NCI-H446 treated with DMSO at 0.1 percent for 48 hours (cell line): ENCODE measurements around the gene SETD5.
"Not testable (repeated sequence)": the region's sequence is repeated elsewhere in the genome, so short reads cannot be mapped to it uniquely, and the experiment has no call there.

Source experiments
- DNase-seq: peaks from one replicate; lab custom pipeline; 2025; lab: John Stamatoyannopoulos, UW

SETD5 gene

GRCh38 chr3:9455596-9456131 is 58.2 kb downstream of the SETD5 start:
- no peak for DNase-seq

DNA sequence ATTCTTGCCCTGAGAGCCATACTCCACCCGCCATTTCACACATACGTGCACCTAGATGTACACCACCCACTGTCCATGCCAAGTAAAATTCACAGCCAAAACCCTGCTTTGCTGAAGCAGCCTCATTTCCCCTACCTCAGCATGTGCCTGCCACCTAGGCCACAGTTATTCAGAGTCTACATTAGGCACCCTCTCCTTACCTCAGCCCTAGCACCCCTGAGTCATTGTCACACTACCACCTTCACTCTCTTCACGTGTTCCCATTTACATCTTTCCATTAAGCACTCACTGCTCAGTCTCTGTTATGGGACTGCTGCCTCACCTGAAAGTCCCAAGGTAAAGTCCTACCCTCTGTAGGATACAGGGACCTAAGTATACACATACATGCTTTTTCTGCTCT is 70.0 kb downstream of the SETD5 start:
- DNase-seq: no peak

DNA sequence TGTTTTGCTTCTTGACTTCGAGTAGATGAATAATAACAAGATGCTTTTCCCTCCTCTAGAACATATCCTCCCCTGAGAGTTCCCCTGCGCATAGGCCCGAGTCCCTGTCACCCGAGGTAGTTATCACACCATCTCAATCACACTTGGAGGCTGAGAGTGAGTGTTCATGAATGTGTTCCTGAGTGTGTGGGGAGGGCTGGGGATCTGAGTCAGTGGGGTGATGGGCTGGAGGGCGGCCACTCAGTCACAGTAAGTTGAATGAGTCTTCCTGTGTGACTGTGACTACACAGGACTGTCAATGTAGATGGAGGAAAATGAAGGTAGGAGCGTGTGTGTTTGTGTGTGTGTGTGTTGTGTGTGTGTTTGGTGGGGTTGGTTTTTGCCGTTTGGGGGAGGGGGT is 71.0 kb downstream of the SETD5 start:
- DNase-seq: no peak

DNA sequence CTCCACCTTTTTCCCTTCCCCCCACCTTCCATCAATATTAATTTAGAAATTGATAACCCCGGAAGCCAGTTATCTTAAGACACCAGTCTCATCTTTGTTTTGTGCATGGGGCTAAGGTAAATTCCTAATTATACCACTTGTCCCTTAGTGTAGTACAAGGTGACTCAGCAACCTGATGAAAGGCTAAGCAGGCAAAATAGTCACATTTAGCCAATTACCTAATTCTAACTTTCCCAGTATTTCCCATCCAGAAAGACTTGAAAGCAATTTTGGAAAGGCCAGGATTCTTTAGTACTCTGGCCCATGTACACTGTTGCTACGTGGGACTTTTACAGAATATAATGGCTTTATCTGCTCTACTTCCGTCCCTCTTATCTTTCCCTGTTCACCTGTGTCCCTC is 72.6 kb downstream of the SETD5 start:
- DNase-seq: no peak

- no peak for DNase-seq
These were observed 76.2 kb downstream of the SETD5 start for GRCh38 chr3:9473496-9474065.

DNA sequence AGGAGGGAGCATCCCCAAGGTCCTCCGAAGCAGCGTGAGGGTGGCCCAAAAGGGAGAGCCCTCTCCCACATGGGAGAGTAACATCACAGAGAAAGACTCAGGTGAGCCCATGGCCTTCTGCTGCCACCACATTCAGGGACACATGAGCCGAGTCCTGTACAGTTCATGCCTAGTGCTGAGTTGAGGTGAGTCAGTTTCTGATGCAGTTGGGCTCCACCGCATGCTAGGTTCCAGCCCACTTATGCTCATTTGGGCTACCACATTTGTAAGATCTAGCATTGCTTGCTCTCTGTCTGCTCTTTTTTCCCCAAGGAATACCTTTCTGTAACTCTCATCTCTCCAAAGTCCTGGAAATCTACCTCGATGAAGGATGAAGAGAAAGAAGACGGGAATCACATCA is 77.1 kb downstream of the SETD5 start:
- no peak for DNase-seq

DNA sequence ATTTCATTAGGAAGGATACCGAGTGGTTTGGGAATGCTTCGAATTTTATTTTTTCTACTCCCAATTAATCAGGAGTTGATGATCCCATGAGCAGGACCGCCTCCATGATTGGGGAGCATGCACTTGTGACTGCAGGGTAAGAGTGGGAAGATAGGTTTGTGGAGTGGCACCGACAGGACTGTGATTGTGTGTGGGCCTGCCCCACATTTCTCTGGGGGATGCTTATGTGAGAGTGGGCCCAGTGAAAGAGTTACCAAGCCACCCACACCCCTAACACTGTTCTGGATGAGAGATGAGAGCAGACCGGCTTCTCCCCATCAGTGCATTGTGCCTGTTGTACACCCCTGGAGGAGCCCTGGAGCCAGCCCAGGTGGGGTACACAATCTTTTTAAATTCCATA is 79.5 kb downstream of the SETD5 start:
- no peak for DNase-seq

DNA sequence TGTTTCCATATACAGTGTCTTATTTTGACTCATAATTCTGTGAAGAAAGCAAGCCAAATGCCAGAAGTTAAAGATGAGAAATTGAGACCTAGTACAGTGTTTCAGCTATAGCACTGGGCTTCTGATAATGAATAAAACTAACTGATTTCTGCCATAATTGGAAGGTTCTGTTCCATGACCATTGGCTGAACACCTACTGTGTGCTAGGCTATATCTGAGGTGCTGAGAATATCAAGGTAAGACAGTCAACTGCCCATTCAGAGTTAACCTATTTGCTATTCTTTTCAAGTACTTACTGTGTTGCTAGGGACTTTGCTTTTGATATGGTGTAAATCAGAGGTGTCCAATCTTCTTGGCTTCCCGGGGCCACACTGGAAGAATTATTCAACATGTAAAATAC is 82.8 kb downstream of the SETD5 start:
- DNase-seq: no peak

DNA sequence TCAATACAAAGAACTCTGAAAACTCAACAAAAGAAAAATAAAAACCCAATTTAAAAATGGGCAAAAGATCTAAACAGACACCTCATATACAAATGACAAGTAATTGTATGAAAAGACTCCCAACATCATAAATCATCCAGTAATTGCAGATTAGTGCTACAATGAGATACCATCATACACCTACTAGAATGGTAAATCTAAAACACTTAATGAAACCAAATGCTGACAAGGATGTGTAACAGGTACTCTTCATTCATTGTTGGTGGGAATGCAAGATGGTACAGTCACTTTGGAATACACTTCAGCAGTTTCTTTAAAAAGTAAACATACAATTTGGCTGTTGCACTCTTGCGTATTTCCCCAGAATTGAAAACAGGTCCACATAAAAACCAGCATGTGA is 87.8 kb downstream of the SETD5 start:
- DNase-seq: no peak

- no peak for DNase-seq
These were observed 94.1 kb downstream of the SETD5 start for GRCh38 chr3:9491506-9491905.

GRCh38 chr3:9494036-9494435 is 96.6 kb downstream of the SETD5 start:
- not testable (repeated sequence) for DNase-seq

DNA sequence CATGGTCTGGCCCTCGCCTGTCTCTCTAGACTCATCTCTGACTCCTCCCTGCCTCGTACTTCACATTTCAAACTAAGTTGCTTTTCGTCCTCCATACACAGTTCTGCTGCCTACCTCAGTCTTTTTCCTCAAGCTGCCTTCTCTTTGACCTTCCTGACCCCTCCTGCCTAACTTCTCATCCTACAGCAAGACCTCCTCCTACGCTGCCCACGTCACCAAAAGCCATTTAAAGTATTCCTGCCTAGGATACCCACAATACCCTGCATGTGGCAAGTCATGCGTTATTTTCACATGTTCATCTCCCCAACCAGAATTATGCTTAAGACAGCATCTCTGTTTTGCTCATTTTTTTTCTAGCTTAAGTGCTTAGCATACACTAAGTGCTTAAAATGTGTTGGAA is 99.5 kb downstream of the SETD5 start:
- DNase-seq: no peak

DNA sequence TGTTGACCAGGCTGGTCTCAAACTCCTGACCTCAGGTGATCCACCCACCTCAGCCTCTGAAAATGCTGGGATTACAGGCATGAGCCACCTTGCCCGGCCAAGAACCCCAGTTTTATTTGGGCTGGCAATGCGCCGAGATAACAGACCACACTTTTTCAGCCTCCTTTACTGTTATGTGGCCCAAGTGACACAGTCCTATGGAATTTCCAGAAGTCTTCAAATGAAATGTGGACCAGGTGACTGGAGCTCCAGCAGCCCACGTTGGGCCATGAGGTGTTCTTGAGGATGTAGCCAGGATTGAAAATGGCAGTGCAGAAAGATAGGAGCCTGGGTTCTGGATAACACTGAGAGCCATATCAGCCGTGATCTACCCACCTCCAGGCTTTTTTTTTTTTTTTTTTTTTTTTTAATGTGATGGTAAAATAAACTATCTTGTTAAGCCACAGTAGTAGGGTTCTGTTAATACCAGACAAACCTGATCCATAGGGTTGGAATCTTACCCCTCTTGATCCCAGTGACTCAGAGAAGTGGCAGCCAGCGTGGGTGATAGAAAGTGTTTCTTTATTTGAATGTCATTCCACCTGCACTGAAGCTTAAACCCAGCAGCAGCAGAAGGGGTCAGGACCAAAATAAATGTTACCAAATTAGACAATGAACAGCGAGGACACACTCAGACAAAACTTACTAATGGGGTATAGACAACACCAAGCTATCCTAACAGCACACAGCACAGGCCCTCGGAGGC is 100.6 kb downstream of the SETD5 start:
- DNase-seq: no peak

- DNase-seq: no peak
These were observed 101.4 kb downstream of the SETD5 start for GRCh38 chr3:9498781-9499180.

GRCh38 chr3:9499455-9500107 is 102.2 kb downstream of the SETD5 start:
- DNase-seq: no peak

- DNase-seq: no peak
These were observed 103.0 kb downstream of the SETD5 start for GRCh38 chr3:9500108-9501050.

DNA sequence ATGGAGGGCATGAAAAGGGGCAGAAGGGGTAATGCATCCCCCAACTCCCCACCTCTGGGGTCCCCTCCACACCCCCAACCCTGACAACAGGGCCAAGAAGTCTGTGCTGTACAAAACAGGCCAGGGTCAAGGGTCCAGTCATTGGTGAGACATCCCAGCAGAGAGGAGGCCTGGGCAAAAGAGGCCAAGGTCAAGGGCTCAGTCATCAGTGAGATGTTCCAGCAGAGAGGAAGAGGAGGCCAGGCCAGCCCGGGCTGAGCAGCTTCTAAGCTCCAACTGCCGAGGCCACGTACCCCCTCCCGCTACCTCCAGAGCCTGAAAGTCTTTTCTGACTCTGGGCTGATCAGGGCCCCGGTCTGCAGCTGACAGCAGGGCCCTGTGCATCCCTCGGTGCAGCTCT is 103.8 kb downstream of the SETD5 start:
- no peak for DNase-seq

GRCh38 chr3:9503283-9503682 is 105.9 kb downstream of the SETD5 start:
- DNase-seq: no peak

- DNase-seq: no peak
These were observed 110.5 kb downstream of the SETD5 start for GRCh38 chr3:9507586-9508578.

GRCh38 chr3:9508781-9509180 is 111.4 kb downstream of the SETD5 start:
- no peak for DNase-seq
